GM19463 (cell line): ENCODE measurements around the gene RABGGTA.

ENCODE experiments used
- ATAC-seq: cut with Tn5 transposase; IDR thresholded peaks from one replicate; pipeline ENCODE4 v1.9.1; 2021; ENCODE audit warnings: mild to moderate bottlenecking, moderate library complexity; ENCODE audit not compliant: unreplicated experiment

The RABGGTA gene

DNA sequence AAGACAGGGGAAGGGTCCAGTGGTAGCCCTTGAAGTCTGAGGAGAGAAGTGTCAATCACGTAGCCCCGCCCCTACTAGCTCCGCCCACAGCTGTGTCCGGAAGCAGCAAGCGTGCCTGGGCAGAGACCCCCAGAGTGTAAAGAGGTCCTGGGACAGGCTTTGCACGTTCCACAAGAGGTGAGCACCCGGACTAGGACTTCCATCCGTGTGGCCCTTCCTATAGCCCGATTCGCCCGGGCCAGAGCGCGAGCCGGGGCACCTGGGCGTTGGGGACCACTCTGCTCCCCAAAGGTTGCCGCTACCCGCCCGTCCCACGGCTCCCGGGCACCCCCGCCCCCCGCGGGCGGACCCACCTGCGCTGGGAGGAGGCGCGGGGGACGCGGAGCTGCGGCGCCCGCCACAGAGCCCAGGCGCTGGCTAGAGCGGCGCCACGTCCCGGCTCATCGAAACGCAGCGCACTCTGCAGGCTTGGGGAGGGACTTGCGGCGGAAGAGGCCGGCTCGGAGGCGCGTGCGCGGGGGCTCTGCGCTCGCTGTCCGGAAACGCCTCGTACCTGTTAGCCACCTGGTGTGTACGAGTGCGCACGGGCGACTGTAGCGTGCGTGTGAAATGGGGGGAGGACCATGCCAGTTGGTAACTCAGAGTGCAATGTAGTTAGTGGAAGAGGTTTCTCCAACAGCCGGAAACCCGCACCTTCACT, at the start of gene RABGGTA:
Gene RABGGTA (minus strand): TSS at position 464 of the 700 bp plus-strand sequence. CDS start 482 bp downstream, outside the sequence.
- peak; percentile 83 for ATAC-seq

DNA sequence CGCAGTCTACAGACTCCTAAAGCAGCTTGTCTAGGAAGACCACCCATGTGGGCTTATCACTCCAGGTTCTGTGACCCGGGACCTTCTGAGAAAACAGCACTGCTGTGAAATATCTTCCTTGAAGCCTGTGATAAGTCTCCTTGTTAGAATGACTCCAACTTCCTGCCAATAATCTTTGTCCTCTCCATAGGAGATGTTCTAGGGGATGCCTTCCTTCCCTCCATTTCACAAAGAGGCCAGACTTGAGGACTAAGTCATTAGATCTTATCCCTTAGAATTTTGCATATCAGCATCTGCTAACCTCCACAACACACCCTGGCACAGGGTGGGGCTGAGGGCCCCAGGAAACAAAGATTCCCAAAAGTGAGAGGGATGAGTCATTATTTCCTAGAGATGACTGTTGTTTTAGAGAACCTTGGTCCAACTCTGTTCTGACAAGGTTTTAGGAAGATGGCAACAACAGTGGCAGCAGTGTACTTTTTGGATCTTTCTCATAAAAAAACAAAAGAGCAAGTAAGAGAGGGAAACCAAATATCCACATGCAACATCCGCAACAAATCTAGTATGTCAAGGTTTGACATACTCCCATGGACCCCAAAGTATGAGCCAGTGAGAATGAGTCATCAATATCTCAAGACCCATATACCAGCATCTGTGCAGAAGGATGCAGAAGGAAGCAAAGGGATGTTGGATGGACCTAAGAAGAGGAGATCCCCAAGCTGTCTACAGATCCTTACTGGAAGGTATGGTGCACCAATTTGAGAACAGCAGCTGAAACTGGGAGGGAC, 45.9 kb upstream of the RABGGTA start:
- no peak for ATAC-seq

GRCh38 chr14:24316597-24316950, 45.2 kb upstream of the RABGGTA start:
- no peak for ATAC-seq

DNA sequence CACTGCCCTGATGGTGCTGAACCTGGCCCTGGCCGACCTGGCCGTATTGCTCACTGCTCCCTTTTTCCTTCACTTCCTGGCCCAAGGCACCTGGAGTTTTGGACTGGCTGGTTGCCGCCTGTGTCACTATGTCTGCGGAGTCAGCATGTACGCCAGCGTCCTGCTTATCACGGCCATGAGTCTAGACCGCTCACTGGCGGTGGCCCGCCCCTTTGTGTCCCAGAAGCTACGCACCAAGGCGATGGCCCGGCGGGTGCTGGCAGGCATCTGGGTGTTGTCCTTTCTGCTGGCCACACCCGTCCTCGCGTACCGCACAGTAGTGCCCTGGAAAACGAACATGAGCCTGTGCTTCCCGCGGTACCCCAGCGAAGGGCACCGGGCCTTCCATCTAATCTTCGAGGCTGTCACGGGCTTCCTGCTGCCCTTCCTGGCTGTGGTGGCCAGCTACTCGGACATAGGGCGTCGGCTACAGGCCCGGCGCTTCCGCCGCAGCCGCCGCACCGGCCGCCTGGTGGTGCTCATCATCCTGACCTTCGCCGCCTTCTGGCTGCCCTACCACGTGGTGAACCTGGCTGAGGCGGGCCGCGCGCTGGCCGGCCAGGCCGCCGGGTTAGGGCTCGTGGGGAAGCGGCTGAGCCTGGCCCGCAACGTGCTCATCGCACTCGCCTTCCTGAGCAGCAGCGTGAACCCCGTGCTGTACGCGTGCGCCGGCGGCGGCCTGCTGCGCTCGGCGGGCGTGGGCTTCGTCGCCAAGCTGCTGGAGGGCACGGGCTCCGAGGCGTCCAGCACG, 44.6 kb upstream of the RABGGTA start:
- no peak for ATAC-seq

DNA sequence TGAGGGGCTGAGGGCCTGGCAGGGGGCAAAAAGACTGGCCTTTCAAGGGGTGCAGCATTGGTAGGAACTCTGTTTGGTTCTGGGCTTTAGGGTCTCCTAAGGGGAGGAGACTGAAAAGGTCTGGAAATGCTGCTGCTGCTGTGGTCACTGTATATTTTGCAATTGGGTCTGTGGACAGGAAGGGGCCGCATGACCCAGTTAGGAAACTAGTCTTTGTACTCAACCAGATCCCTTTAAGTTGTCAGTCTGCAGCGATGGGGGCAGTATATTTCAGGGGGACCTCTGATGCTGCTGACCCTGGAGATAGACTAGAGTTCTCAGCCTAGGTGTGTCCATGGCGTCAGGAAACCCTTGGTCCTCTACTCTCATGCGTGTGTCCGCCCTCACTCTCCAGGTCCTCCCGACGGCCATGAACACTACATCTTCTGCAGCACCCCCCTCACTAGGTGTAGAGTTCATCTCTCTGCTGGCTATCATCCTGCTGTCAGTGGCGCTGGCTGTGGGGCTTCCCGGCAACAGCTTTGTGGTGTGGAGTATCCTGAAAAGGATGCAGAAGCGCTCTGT, 43.9 kb upstream of the RABGGTA start:
- ATAC-seq: no peak

GRCh38 chr14:24314377-24315193, 43.2 kb upstream of the RABGGTA start:
- ATAC-seq: no peak

DNA sequence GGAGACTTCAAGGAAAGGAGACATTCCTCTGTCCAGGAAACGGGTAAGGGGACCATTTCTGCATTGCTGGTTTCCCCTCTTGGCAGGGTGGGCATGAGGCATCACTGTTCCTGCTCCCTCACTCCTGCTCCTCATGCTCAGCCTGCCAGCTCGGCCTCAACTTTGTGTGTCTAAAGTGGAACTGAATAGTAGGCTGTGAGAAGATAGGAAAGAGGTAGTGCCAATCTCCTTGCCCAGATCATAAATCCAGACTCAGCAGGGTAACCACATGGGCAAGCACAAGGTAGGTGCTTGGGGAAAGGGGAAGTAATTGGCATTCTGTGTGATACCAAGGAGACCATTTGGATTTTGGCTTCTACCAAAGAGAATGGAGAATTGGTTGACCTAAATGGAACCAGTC, 42.5 kb upstream of the RABGGTA start:
- ATAC-seq: no peak

DNA sequence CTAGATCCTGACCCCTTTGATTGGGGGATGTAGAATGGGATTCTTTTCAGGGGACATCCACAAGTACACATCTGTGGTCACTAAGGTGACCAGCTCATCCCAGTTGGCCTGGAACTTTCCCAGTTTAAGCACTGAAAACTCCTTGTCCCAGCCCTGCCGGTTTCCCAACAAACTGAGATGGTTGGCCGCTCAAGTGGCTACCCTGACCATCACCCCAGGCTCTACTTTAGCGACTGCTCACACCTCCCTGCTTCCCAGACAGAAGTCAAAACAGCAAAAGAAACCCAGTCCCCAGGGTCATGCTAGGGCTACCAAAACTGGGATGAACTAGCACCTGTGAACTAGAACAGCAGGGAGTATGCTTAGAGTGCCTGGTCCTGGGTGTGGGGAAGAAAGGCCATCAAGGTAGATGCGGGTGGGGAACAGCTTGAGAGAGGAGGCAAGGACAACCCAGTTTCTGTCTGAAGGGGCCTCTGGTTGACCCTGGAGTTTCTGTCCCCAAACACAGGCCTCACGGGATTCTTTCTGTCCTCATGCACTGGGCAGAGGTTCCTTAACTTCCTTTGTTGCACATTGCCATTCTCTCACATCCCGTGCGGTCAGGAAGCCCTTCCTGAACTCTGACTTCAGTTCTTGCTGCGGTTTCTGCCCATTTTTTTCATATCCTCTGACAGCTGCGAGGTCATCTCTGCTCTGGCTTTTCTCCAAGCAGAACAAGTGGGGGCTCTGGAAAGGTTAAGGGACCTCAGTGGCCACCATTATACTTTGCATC, 41.5 kb upstream of the RABGGTA start:
- ATAC-seq: no peak

- no peak for ATAC-seq
These were observed 40.6 kb upstream of the RABGGTA start for GRCh38 chr14:24311837-24312615.

DNA sequence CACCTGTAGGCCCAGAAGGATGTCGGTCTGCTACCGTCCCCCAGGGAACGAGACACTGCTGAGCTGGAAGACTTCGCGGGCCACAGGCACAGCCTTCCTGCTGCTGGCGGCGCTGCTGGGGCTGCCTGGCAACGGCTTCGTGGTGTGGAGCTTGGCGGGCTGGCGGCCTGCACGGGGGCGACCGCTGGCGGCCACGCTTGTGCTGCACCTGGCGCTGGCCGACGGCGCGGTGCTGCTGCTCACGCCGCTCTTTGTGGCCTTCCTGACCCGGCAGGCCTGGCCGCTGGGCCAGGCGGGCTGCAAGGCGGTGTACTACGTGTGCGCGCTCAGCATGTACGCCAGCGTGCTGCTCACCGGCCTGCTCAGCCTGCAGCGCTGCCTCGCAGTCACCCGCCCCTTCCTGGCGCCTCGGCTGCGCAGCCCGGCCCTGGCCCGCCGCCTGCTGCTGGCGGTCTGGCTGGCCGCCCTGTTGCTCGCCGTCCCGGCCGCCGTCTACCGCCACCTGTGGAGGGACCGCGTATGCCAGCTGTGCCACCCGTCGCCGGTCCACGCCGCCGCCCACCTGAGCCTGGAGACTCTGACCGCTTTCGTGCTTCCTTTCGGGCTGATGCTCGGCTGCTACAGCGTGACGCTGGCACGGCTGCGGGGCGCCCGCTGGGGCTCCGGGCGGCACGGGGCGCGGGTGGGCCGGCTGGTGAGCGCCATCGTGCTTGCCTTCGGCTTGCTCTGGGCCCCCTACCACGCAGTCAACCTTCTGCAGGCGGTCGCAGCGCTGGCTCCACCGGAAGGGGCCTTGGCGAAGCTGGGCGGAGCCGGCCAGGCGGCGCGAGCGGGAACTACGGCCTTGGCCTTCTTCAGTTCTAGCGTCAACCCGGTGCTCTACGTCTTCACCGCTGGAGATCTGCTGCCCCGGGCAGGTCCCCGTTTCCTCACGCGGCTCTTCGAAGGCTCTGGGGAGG, 39.5 kb upstream of the RABGGTA start, which contains the start of gene LTB4R:
Gene LTB4R (plus strand): TSS at position 857 of the 959 bp plus-strand sequence. CDS start 4,150 bp downstream, outside the sequence.
- ATAC-seq: peak; percentile 59

DNA sequence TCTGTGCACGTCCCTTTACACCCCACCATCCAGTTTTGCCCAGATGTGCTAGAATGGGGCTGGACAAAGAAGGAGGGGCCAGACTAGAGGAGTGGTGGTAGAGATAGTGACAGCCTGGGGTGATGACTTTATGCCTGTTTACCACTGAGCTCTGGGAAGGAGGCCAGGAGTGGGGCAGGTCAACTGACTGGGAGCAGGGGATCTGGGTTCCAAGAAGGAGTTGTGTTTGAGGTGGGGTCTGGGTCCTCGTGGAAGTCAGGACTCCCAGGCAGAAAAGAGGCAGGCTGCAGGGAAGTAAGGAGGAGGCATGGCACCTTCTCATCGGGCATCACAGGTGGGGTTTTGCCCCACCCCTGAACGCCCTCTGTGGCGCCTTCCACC, 38.9 kb upstream of the RABGGTA start:
- ATAC-seq: no peak

DNA sequence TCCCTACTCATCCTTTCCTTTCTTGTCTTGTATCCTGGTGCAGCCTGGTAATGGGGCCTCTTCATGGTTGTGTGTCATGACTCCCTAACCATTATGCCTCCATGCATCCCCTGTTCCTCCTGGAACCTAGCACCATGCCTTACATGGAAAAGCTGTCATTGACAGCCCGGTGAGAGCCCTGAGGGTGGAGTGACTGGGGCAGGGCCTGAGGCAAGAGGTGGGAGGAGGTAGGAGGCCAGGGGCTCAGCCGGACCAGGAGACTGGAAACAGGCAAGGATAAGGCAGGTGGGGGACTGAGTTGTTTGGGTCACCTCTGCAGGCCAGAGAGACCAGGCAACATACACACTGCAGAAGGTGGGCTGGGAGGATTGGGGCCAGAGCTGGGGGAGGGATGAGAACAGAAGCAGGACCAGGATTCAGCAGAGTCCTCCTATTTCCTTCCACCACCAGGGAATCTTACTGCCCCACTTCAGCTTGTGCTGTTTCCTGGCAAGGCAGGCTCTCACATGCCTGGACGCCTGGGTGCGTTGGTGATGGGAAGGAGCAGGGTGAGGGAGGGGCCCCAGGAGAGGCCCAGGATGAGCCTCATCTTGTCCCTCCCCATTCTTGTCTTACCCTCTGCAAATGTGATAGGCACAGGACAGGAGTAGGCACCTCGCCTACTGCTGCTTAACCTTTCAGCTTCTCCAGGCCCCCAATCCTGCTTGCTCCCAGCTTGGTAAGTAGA, 38.3 kb upstream of the RABGGTA start, which contains the start of gene LTB4R2:
Gene LTB4R2 (plus strand): TSS at position 603 of the 727 bp plus-strand sequence. CDS start 525 bp downstream, outside the sequence.
- ATAC-seq: no peak

DNA sequence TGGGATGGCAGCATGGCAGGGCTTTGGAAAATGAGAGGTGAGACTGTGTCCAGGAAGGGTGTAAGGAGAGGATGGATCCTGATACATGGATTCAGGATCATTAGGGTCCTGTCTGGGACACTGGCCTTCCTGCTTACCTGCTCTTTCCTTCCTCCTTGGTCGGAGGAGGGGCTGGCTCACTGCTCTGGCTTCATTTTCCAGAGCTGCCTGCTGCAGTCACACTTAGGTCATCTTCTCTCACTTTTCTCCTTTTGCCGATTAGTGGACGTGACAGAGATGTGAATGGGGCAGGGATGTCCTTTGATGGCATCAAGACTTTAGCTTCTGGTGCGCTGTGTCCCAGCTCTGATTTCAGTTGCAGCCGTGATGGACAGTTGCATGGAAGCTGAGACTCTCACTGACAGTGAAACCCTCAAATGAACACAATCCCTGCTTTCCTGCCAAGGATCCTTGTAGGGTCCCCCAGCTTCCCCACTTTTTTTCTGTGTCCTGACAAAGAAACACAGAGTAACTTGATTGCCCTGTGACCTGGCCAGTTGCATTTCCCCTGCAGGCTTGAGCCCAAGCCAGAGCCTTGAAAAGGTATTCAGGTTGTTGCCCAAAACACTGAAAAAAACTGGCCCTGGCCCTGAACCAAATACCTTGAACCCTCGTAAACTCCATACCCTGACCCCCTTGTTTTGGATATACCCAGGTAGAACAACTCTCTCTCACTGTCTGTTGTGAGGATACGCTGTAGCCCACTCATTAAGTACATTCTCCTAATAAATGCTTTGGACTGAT, 37.1 kb upstream of the RABGGTA start:
- ATAC-seq: no peak

DNA sequence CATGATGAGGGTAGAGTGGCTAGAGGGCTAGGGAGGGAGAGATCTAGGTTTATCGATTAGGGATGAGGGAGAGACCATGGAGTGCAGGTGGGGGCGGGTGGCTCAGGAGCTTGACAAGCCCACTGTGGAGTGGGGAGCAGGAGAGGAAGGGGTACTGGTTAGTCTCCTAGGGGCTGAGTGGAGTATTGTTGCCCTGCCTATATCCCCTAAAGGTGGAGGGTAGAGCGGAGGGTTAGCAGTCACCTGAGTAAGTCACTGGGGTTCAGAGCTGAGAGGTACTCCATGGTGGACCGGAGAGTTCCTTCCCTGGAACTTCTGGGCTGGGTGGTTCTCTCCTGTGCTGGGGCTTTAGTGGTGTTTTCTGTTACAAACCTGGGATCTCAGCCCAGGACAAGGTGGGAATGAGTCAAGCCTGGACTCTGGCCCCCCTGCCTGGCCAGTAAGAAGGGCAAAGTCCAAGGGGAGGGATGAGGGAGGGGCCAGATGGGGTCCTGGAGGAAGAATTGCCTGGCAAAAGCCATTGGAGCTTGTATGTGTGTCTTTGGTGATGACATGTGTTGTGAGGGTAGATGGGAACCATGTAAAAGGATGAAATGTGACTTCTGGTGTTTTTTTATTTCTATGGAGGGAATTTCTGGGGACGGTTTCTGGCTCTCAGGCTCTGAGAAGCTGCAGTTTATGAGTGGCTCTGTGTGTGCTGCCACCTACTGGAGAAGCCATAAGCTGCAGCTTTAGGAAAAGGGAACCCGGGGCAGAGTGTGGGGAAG, 36.4 kb upstream of the RABGGTA start, which contains the start of gene CIDEB:
Gene CIDEB (minus strand): TSS at position 403 of the 767 bp plus-strand sequence. CDS start 119 bp downstream, at position 284.
- ATAC-seq: no peak

- no peak for ATAC-seq
These were observed 35.8 kb upstream of the RABGGTA start for GRCh38 chr14:24307156-24307574.
